A549 (cell line): ENCODE measurements around the gene TNFSF15. TPM values are rescaled to one million over a fixed set of nuclear protein-coding genes. Genes with fewer than 3 reads are reported as not detected.

ENCODE experiments used
- ATAC-seq, 2 experiments: fragments of 200-7000 bp in 1 of 2; fragments of >200 bp in 1 of 2; cut with Nextera tagmentation in 1 of 2; cut with Tn5 transposase in 1 of 2; 3 replicates each; pipeline versions ENCODE4 v1.8.0 to v1.9.1; 2018 to 2020; ENCODE audit warnings: mild to moderate bottlenecking in 1 of 2, moderate library complexity in 1 of 2
- CTCF ChIA-PET: fragments of 300-600 bp; sonication (Branson Sonifier 250); formaldehyde crosslinking; extraction: SDS; loops from one replicate; lab custom pipeline; 2021; ENCODE audit warnings: antibody characterized with exemption, inconsistent platforms; lab: Yijun Ruan, JAX
- POLR2A ChIA-PET: fragments of 350-600 bp; formaldehyde crosslinking; extraction: SDS; loops from one replicate; lab custom pipeline; 2021; ENCODE audit warnings: antibody characterized with exemption, inconsistent platforms; lab: Yijun Ruan, JAX
- DNase-seq, 2 experiments: peaks; one replicate each; pipeline versions ENCODE4 v3.0.0 to v3.0.0-alpha.2; 2011 to 2016; ENCODE audit warnings: low read depth in 1 of 2, low spot score in 1 of 2
- FAIRE-seq: peaks from 2 replicates; lab custom pipeline; 2011; peaks lifted over from hg19 to GRCh38; lab: Jason Lieb, UNC
- H3K27ac ChIP-seq, 2 experiments: fragments of >200 bp; sonication (Bioruptor Twin); formaldehyde crosslinking; 3 replicates each; pipeline ENCODE4 v1.5.1; 2016 to 2017
- H3K4me1 ChIP-seq: fragments of >200 bp; sonication (Bioruptor Twin); formaldehyde crosslinking; 3 replicates; pipeline ENCODE4 v1.6.1; 2016
- H3K4me2 ChIP-seq: fragments of >200 bp; sonication (Bioruptor Twin); formaldehyde crosslinking; 3 replicates; pipeline ENCODE4 v1.6.1; 2016
- H3K4me3 ChIP-seq: fragments of >200 bp; sonication (Bioruptor Twin); formaldehyde crosslinking; 3 replicates; pipeline ENCODE4 v1.5.1; 2016
- H3K9me3 ChIP-seq: fragments of >200 bp; sonication (Bioruptor Twin); formaldehyde crosslinking; 3 replicates; pipeline ENCODE4 v1.6.1; 2016
- CBX2 ChIP-seq: fragments of 200-600 bp; sonication (generic); IDR thresholded peaks from 2 replicates; pipeline ENCODE4 v1.6.1; 2016; ENCODE audit warnings: low read depth, mild to moderate bottlenecking, borderline replicate concordance
- CBX8 ChIP-seq: fragments of 200-600 bp; sonication (generic); IDR thresholded peaks from 2 replicates; pipeline ENCODE4 v1.6.1; 2016
- ESRRA ChIP-seq: fragments of 150-350 bp; IDR thresholded peaks from 2 replicates; pipeline ENCODE4 v1.6.1; 2014; ENCODE audit warnings: mild to moderate bottlenecking, low read length, borderline replicate concordance
- FOXS1 ChIP-seq: fragments of 250-450 bp; sonication (Bioruptor Pico); IDR thresholded peaks from 2 replicates; pipeline ENCODE4 v1.5.0; 2020; ENCODE audit warnings: mild to moderate bottlenecking, moderate library complexity
- HDAC2 ChIP-seq: fragments of 200-600 bp; sonication (generic); IDR thresholded peaks from 2 replicates; pipeline ENCODE4 v1.6.1; 2016
- HOXB13 ChIP-seq: fragments of 250-450 bp; sonication (Bioruptor Pico); IDR thresholded peaks from 2 replicates; pipeline ENCODE4 v1.5.0; 2020; ENCODE audit warnings: low read depth, mild to moderate bottlenecking, moderate library complexity
- HOXB5 ChIP-seq: fragments of 250-450 bp; sonication (Bioruptor Pico); IDR thresholded peaks from 2 replicates; pipeline ENCODE4 v1.5.0; 2020; ENCODE audit warnings: mild to moderate bottlenecking, moderate library complexity
- JUN ChIP-seq, 2 experiments: fragments of >200 bp; sonication (Bioruptor Twin); formaldehyde crosslinking; IDR thresholded peaks; 2 replicates in 1 of 2; 3 replicates in 1 of 2; pipeline ENCODE4 v1.6.1; 2016 to 2017
- JUNB ChIP-seq: fragments of >200 bp; sonication (Bioruptor Twin); formaldehyde crosslinking; IDR thresholded peaks from 2 replicates; pipeline ENCODE4 v1.6.1; 2016
- MAFK ChIP-seq: fragments of 450-650 bp; IDR thresholded peaks from 2 replicates; pipeline ENCODE4 v1.6.1; 2014; ENCODE audit not compliant: partially characterized antibody
- MAZ ChIP-seq: fragments of 150-350 bp; IDR thresholded peaks from 2 replicates; pipeline ENCODE4 v1.6.1; 2014; ENCODE audit warnings: antibody characterized with exemption, low read depth, low read length, borderline replicate concordance
- NFE2L2 ChIP-seq: fragments of 150-350 bp; conservative IDR thresholded peaks from 2 replicates; pipeline ENCODE4 v1.6.1; 2014; ENCODE audit warnings: low read length
- PHF8 ChIP-seq: fragments of 200-600 bp; sonication (generic); IDR thresholded peaks from 2 replicates; pipeline ENCODE4 v1.6.1; 2016; ENCODE audit warnings: low read depth, mild to moderate bottlenecking, antibody characterized with exemption, moderate library complexity, borderline replicate concordance
- POLR2A ChIP-seq: IDR thresholded peaks from 2 replicates; pipeline ENCODE4 v1.6.1; 2012; ENCODE audit warnings: mild to moderate bottlenecking, low read length
- POLR2AphosphoS2 ChIP-seq: conservative IDR thresholded peaks from 2 replicates; pipeline ENCODE4 v1.6.1; 2012; ENCODE audit warnings: low read length, improper control_type of control experiment, inconsistent platforms
- RAD21 ChIP-seq, 2 experiments: fragments of >200 bp in 1 of 2; sonication (Bioruptor Twin) in 1 of 2; formaldehyde crosslinking in 1 of 2; IDR thresholded peaks in 1 of 2; conservative IDR thresholded peaks in 1 of 2; 2 replicates in 1 of 2; 3 replicates in 1 of 2; pipeline ENCODE4 v1.6.1; 2012 to 2018; ENCODE audit warnings: inconsistent platforms in 1 of 2
- RARB ChIP-seq: fragments of 250-450 bp; sonication (Bioruptor Pico); IDR thresholded peaks from 2 replicates; pipeline ENCODE4 v1.8.0; 2021; ENCODE audit warnings: mild to moderate bottlenecking, moderate library complexity
- RNF2 ChIP-seq: fragments of 200-600 bp; sonication (generic); IDR thresholded peaks from 2 replicates; pipeline ENCODE4 v1.6.1; 2016; ENCODE audit warnings: low read depth, mild to moderate bottlenecking, antibody characterized with exemption, moderate library complexity, borderline replicate concordance
- TFCP2L1 ChIP-seq: fragments of 250-450 bp; sonication (Bioruptor Pico); IDR thresholded peaks from 2 replicates; pipeline ENCODE4 v1.5.0; 2021; ENCODE audit warnings: mild to moderate bottlenecking
- ZC3H11A ChIP-seq: fragments of 450-650 bp; IDR thresholded peaks from 2 replicates; pipeline ENCODE4 v1.6.1; 2014; ENCODE audit warnings: antibody characterized with exemption, mild to moderate bottlenecking
- ZNF302 ChIP-seq: fragments of 250-450 bp; sonication (Bioruptor Pico); IDR thresholded peaks from 2 replicates; pipeline ENCODE4 v1.9.0; 2021; ENCODE audit warnings: inconsistent platforms, mild to moderate bottlenecking, moderate library complexity
- WGBS: methylation state at CpG from one replicate; pipeline ENCODE4 v1.1.6; 2017; ENCODE audit errors: missing lambda C conversion rate; 5-methylcytosine and 5-hydroxymethylcytosine counted together
- polyA plus RNA-seq, 4 experiments: library from polyadenylated mRNA; depleted of rRNA in 3 of 4; stranded (reverse); fragments of >200 nt; fragmentation: RNase III in 1 of 4; extraction: RNeasy Plus Mini Kit Qiagen cat#74134 plus additional on column Dnase treatment in 1 of 4; gene quantifications; 2 replicates in 3 of 4; 3 replicates in 1 of 4; pipeline ENCODE4 v1.2.3, GENCODE V29; 2011 to 2017
- TF ChIP-seq, protein P1 (sequence below): fragments of >200 bp; sonication (Bioruptor Twin); formaldehyde crosslinking; IDR thresholded peaks from 3 replicates; pipeline ENCODE4 v1.6.1; 2016
- TF ChIP-seq, protein P2 (sequence below): fragments of 250-450 bp; sonication (Bioruptor Pico); IDR thresholded peaks from 2 replicates; pipeline ENCODE4 v1.5.0; 2021; ENCODE audit warnings: mild to moderate bottlenecking, moderate library complexity, borderline replicate concordance
- TF ChIP-seq, protein P3 (sequence below): fragments of 450-650 bp; IDR thresholded peaks from 2 replicates; pipeline ENCODE4 v1.6.1; 2014; ENCODE audit warnings: antibody characterized with exemption
- TF ChIP-seq, protein P4 (sequence below): fragments of >200 bp; sonication (Bioruptor Twin); formaldehyde crosslinking; IDR thresholded peaks from 2 replicates; pipeline ENCODE4 v1.6.1; 2016

TNFSF15 gene
- polyA plus RNA-seq, 2 of the 4 experiments (the other 2 are of a cell fraction) = 2.8 to 5.6 TPM

DNA sequence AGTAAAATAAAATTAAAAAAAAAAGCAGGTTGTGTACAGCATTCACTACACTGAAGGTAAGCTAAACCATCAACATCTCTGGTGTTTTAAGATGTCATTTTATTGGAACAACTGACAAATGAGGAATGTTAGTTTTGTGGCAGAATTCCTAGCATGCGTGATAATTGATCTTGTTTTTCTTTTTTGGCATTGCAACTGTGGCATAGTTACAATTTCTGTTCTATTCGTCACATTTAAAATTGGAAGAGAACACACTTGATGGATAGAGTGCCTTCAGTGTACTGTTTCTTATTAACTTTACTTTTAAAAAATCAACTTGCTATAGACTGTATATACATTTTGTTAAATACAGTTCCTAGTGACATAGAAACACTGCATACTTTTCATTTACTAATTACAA, 43.6 kb upstream of the TNFSF15 start:
- Histone ChIP-seq H3K4me3 (no peak overlapping the region), H3K4me1 (peaks cover 8% of the 10 kb centered on the region; the same call in 1 of the 3 replicates), H3K9me3 (no peaks in the 10 kb centered on the region), H3K27ac (no peak overlapping the region), H3K4me2 (no peak overlapping the region)
- TF ChIP-seq, protein P1, sequence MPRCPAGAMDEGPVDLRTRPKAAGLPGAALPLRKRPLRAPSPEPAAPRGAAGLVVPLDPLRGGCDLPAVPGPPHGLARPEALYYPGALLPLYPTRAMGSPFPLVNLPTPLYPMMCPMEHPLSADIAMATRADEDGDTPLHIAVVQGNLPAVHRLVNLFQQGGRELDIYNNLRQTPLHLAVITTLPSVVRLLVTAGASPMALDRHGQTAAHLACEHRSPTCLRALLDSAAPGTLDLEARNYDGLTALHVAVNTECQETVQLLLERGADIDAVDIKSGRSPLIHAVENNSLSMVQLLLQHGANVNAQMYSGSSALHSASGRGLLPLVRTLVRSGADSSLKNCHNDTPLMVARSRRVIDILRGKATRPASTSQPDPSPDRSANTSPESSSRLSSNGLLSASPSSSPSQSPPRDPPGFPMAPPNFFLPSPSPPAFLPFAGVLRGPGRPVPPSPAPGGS = no peak
- TF ChIP-seq PHF8 = no peak
- no peak for TF ChIP-seq JUNB
- no peak for TF ChIP-seq HOXB13 (CRISPR knock-in tag)
- no peak for TF ChIP-seq TFCP2L1 (CRISPR knock-in tag)
- TF ChIP-seq RARB = no peak
- no peak for TF ChIP-seq HOXB5 (CRISPR knock-in tag)
- no peak for TF ChIP-seq ESRRA
- TF ChIP-seq HDAC2 = no peak
- TF ChIP-seq, protein P2, sequence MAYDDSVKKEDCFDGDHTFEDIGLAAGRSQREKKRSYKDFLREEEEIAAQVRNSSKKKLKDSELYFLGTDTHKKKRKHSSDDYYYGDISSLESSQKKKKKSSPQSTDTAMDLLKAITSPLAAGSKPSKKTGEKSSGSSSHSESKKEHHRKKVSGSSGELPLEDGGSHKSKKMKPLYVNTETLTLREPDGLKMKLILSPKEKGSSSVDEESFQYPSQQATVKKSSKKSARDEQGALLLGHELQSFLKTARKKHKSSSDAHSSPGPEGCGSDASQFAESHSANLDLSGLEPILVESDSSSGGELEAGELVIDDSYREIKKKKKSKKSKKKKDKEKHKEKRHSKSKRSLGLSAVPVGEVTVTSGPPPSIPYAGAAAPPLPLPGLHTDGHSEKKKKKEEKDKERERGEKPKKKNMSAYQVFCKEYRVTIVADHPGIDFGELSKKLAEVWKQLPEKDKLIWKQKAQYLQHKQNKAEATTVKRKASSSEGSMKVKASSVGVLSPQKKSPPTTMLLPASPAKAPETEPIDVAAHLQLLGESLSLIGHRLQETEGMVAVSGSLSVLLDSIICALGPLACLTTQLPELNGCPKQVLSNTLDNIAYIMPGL (CRISPR knock-in tag) = no peak
- no peak for TF ChIP-seq JUN (IDR thresholded peaks at IDR 0.05)
- POLR2A ChIA-PET = no interaction called here
- FAIRE-seq (no peak), DNase-seq (no peak), ATAC-seq (no peak)
- CTCF ChIA-PET = interaction anchor here (0.6 kb wide), 1 partner anchor 167 kb away, joined by 3 read pairs; no protein-coding TSS in a partner anchor
- WGBS = 37% methylated on average over 2 of the region's 2 CpGs

DNA sequence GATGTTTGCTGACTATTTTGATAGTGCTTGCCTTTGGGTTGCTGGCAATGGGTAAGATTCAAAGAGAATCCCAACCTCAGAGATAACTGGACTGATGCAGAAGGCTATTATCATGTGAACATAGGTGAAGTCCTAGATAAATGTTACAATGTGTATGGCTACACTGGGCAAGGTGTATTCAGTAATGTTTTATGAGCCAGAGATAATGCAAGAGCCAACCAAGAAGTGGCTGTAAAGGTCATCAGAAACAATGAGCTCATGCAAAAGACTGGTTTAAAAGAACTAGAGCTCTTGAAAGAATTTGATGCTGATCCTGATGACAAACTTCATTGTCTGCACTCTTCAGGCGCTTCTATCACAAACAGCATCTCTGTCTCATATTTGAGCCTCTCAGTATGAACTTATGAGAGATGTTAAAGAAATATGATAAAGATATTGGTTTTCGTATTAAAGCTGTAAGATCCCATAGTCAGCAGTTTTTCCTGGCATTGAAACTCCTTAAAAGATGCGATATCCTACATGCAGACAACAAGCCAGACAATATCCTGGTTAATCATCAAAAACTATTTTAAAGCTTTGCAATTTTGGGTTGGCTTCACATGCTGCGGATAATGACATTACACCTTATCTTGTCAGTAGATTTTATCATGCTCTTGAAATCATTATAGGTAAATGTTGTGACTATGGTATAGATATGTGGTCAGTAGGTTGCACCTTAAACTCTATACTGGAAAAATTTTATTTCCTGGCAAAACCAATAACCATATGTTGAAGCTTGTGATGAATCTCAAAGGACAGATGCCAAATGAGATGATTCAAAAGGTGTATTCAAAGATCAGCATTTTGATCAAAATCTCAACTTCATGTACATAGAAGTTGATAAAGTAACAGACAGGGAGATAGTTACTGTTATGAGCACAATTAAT, 41.9 kb upstream of the TNFSF15 start:
- Histone ChIP-seq H3K9me3 (no peaks in the 10 kb centered on the region), H3K27ac (no peak overlapping the region), H3K4me2 (no peak overlapping the region), H3K4me1 (peaks cover 8% of the 10 kb centered on the region; the same call in 1 of the 3 replicates), H3K4me3 (no peak overlapping the region)
- FAIRE-seq = no peak
- no peak for ATAC-seq
- POLR2A ChIA-PET = no interaction called here
- WGBS = 87% methylated on average over 4 of the region's 4 CpGs
- TF ChIP-seq ESRRA (no peak), MAFK (peak; percentile 92)
- DNase-seq = no peak
- CTCF ChIA-PET = interaction anchor here (1.1 to 1.3 kb wide), 3 partner anchors 9 to 84 kb away, joined by 3 read pairs; no protein-coding TSS in a partner anchor

DNA sequence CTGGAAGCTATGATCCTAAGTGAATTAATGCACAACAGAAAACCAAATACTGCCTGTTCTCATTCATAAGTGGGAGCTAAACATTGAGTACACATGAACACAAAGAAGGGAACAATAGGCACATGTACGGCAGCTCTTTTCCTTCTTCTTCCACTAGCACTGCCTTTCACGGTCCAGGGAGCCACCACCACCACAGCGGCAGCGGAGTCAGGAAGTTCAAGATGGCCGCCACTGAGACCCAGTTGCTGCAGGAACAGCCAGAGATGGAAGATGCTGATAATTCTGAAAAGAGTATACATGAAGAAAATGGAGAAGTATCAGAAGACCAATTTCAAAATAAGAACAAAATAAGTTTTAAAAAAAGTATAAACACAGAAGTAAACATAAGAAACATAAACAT, 39.5 kb upstream of the TNFSF15 start:
- ChIA-PET POLR2A (no interaction called here), CTCF (interaction anchor here (0.6 to 2.2 kb wide), 2 partner anchors 12 to 124 kb away, joined by 5 to 7 read pairs; no protein-coding TSS in a partner anchor)
- DNase-seq = no peak
- H3K27ac ChIP-seq = no peak overlapping the region
- no peak for FAIRE-seq
- H3K4me3 ChIP-seq = no peak overlapping the region
- no peak for TF ChIP-seq TFCP2L1 (CRISPR knock-in tag)
- TF ChIP-seq, protein P3, sequence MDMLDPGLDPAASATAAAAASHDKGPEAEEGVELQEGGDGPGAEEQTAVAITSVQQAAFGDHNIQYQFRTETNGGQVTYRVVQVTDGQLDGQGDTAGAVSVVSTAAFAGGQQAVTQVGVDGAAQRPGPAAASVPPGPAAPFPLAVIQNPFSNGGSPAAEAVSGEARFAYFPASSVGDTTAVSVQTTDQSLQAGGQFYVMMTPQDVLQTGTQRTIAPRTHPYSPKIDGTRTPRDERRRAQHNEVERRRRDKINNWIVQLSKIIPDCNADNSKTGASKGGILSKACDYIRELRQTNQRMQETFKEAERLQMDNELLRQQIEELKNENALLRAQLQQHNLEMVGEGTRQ = no peak
- 86% methylated on average over 5 of the region's 5 CpGs for WGBS
- no peaks in the 10 kb centered on the region; the same call in 2 of the 3 replicates for H3K9me3 ChIP-seq
- no peak overlapping the region for H3K4me2 ChIP-seq
- H3K4me1 ChIP-seq = peaks cover 2% of the 10 kb centered on the region; the same call in 1 of the 3 replicates
- no peak for ATAC-seq

DNA sequence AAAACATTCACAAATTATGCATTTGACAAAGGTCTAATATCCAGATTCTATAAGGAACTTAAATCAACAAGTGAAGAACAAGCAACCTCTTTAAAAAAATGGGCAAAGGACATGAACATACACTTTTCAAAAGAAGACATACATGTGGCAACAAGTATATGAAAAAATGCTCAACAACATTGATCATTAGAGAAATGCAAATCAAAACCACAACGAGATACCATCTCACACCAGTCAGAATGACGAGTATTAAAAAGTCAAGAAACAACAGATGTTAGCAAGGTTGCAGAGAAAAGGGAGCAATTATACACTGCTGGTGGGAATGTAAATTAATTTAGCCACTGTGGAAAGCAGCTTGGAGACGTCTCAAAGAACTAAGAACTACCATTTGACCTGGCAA, 38.9 kb upstream of the TNFSF15 start:
- H3K9me3 ChIP-seq = no peaks in the 10 kb centered on the region; the same call in 2 of the 3 replicates
- H3K4me1 ChIP-seq = no peaks in the 10 kb centered on the region
- CTCF ChIA-PET = interaction anchor here (2.2 kb wide), 1 partner anchor 13 kb away, joined by 7 read pairs; no protein-coding TSS in a partner anchor
- WGBS = 37% methylated on average over 3 of the region's 3 CpGs
- no peak for FAIRE-seq
- no peak overlapping the region for H3K4me2 ChIP-seq
- H3K4me3 ChIP-seq = no peak overlapping the region
- no peak overlapping the region for H3K27ac ChIP-seq
- DNase-seq = no peak
- POLR2A ChIA-PET = no interaction called here
- ATAC-seq = no peak
- TF ChIP-seq NFE2L2 (no peak), RNF2 (no peak), ZC3H11A (no peak), FOXS1 (CRISPR knock-in tag) (no peak), CBX2 (no peak), MAZ (no peak), CBX8 (no peak), ZNF302 (CRISPR knock-in tag) (no peak), POLR2AphosphoS2 (no peak), RAD21 (conservative IDR thresholded peaks at IDR 0.05 in 1 of 2, IDR thresholded peaks at IDR 0.05 in 1 of 2) (no peak), POLR2A (no peak)
- TF ChIP-seq, protein P4, sequence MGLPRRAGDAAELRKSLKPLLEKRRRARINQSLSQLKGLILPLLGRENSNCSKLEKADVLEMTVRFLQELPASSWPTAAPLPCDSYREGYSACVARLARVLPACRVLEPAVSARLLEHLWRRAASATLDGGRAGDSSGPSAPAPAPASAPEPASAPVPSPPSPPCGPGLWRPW = no peak
- TF ChIP-seq, protein P3 = no peak
